ENCODE measurements around the gene FBXW7. TPM values are rescaled to one million over a fixed set of nuclear protein-coding genes. Genes with fewer than 3 reads are reported as not detected.
"Not testable (repeated sequence)": the region's sequence is repeated elsewhere in the genome, so short reads cannot be mapped to it uniquely, and the experiment has no call there.

Gene FBXW7
- total and polyA plus RNA-seq, 2 of the 13 experiments (the other 11 are each of a cell fraction or from before 2014, with no cell fraction given) = 5.0 to 40.9 TPM

DNA sequence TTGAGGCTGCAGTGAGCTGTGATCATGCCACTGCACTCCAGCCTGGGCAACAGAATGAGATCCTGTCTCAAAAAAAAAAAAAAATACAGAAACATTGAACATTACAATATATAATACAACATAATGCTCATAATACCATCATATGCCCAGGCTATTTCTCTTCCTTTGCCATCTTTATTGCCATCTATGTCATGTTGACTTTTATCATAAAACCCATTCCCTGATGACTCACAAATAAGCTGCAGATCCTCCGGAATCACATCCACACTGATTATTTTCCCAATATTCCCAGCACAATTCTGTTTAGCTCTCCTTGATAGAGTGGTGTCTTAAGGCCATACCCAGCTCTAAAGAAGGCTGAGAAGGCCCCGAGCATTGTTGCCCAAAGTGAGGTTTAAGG lies 9.2 kb upstream of the FBXW7 start:
- ATAC-seq (no peak), DNase-seq (ENCODE audit: low spot score) (no peak), FAIRE-seq (no peak)
- H3K9me3 ChIP-seq (ENCODE audit: low read length) = no peaks in the 10 kb centered on the region
- no peaks in the 10 kb centered on the region for H3K4me1 ChIP-seq (ENCODE audit: insufficient read depth, low read length)
- ChIA-PET CTCF (ENCODE audit: low intra/inter-chr PET ratio, low total read pairs) (no interaction called here), POLR2A (no interaction called here)
- H2AFZ ChIP-seq (ENCODE audit: low read length) = no peak overlapping the region
- TF ChIP-seq FOXJ3 (CRISPR knock-in tag; IDR thresholded peaks at IDR 0.05; ENCODE audit: borderline replicate concordance) (no peak), ZNF777 (CRISPR knock-in tag; IDR thresholded peaks at IDR 0.05) (no peak), PHB2 (IDR thresholded peaks at IDR 0.05; ENCODE audit: partially characterized antibody) (no peak), SMAD9 (CRISPR knock-in tag; IDR thresholded peaks at IDR 0.05) (no peak), NBN (conservative IDR thresholded peaks at IDR 0.05) (no peak), ZBTB8A (CRISPR knock-in tag; IDR thresholded peaks at IDR 0.05; ENCODE audit: borderline replicate concordance, low read depth) (no peak), SOX5 (CRISPR knock-in tag; IDR thresholded peaks at IDR 0.05; ENCODE audit: borderline replicate concordance) (no peak), KDM3A (CRISPR knock-in tag; IDR thresholded peaks at IDR 0.05; ENCODE audit: low read depth) (no peak), ZNF891 (CRISPR knock-in tag; IDR thresholded peaks at IDR 0.05) (no peak), SSRP1 (CRISPR knock-in tag; IDR thresholded peaks at IDR 0.05) (no peak)
- TF ChIP-seq, protein P1, sequence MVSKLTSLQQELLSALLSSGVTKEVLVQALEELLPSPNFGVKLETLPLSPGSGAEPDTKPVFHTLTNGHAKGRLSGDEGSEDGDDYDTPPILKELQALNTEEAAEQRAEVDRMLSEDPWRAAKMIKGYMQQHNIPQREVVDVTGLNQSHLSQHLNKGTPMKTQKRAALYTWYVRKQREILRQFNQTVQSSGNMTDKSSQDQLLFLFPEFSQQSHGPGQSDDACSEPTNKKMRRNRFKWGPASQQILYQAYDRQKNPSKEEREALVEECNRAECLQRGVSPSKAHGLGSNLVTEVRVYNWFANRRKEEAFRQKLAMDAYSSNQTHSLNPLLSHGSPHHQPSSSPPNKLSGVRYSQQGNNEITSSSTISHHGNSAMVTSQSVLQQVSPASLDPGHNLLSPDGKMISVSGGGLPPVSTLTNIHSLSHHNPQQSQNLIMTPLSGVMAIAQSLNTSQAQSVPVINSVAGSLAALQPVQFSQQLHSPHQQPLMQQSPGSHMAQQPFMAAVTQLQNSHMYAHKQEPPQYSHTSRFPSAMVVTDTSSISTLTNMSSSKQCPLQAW (CRISPR knock-in tag; IDR thresholded peaks at IDR 0.05) = no peak
- TF ChIP-seq, protein P2, sequence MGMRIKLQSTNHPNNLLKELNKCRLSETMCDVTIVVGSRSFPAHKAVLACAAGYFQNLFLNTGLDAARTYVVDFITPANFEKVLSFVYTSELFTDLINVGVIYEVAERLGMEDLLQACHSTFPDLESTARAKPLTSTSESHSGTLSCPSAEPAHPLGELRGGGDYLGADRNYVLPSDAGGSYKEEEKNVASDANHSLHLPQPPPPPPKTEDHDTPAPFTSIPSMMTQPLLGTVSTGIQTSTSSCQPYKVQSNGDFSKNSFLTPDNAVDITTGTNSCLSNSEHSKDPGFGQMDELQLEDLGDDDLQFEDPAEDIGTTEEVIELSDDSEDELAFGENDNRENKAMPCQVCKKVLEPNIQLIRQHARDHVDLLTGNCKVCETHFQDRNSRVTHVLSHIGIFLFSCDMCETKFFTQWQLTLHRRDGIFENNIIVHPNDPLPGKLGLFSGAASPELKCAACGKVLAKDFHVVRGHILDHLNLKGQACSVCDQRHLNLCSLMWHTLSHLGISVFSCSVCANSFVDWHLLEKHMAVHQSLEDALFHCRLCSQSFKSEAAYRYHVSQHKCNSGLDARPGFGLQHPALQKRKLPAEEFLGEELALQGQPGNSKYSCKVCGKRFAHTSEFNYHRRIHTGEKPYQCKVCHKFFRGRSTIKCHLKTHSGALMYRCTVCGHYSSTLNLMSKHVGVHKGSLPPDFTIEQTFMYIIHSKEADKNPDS (CRISPR knock-in tag; IDR thresholded peaks at IDR 0.05) = no peak
- TF ChIP-seq, protein P3, sequence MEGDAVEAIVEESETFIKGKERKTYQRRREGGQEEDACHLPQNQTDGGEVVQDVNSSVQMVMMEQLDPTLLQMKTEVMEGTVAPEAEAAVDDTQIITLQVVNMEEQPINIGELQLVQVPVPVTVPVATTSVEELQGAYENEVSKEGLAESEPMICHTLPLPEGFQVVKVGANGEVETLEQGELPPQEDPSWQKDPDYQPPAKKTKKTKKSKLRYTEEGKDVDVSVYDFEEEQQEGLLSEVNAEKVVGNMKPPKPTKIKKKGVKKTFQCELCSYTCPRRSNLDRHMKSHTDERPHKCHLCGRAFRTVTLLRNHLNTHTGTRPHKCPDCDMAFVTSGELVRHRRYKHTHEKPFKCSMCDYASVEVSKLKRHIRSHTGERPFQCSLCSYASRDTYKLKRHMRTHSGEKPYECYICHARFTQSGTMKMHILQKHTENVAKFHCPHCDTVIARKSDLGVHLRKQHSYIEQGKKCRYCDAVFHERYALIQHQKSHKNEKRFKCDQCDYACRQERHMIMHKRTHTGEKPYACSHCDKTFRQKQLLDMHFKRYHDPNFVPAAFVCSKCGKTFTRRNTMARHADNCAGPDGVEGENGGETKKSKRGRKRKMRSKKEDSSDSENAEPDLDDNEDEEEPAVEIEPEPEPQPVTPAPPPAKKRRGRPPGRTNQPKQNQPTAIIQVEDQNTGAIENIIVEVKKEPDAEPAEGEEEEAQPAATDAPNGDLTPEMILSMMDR (CRISPR knock-in tag; IDR thresholded peaks at IDR 0.05) = no peak
- no peak overlapping the region for H3K9ac ChIP-seq (ENCODE audit: insufficient read depth, low read depth, low read length)
- in situ Hi-C loops (cut with HindIII; ENCODE audit: extremely low pct_ligation_motif_present, low pct_unique_long_range_greater_than_20kb) (no loop called here), intact Hi-C loops (cut with micrococcal nuclease; ENCODE audit: unreplicated experiment) (no loop called here)
- H3K4me2 ChIP-seq (ENCODE audit: low read depth, low read length) = no peak overlapping the region
- no peaks in the 10 kb centered on the region for H4K20me1 ChIP-seq (ENCODE audit: insufficient read depth, low read length)
- H3K27ac ChIP-seq (ENCODE audit: extremely low read length, insufficient read depth, low read length) = no peak overlapping the region
- no peaks in the 10 kb centered on the region for H3K36me3 ChIP-seq (replicated peaks in 1 of 2; ENCODE audit: control insufficient read depth in 1 of 2, insufficient read depth in 2 of 2, low read length in 2 of 2)
- BruUV-seq (replicated peaks) = no TSS peak
- H3K79me2 ChIP-seq (ENCODE audit: insufficient read depth, low read length) = no peaks in the 10 kb centered on the region
- 54% methylated on average over 2 of the region's 2 CpGs for WGBS (ENCODE audit: low lambda C conversion rate)
- H3K27me3 ChIP-seq (ENCODE audit: control insufficient read depth in 1 of 2, insufficient read depth in 2 of 2, low read length in 2 of 2) = no peaks in the 10 kb centered on the region
- H3K4me3 ChIP-seq (replicated peaks in 1 of 3; ENCODE audit: insufficient read depth in 1 of 3, low read depth in 2 of 3, low read length in 3 of 3) = no peak overlapping the region

- intact Hi-C loops (cut with micrococcal nuclease; ENCODE audit: unreplicated experiment); H3K9ac ChIP-seq (ENCODE audit: insufficient read depth, low read depth, low read length); H3K9me3 ChIP-seq (ENCODE audit: low read length); H3K4me2 ChIP-seq (ENCODE audit: low read depth, low read length); H3K4me3 ChIP-seq (replicated peaks in 1 of 3; ENCODE audit: insufficient read depth in 1 of 3, low read depth in 2 of 3, low read length in 3 of 3); BruUV-seq (replicated peaks); H3K79me2 ChIP-seq (ENCODE audit: insufficient read depth, low read length); H4K20me1 ChIP-seq (ENCODE audit: insufficient read depth, low read length); H3K27ac ChIP-seq (ENCODE audit: extremely low read length, insufficient read depth, low read length); H3K27me3 ChIP-seq (ENCODE audit: control insufficient read depth in 1 of 2, insufficient read depth in 2 of 2, low read length in 2 of 2); FAIRE-seq; H2AFZ ChIP-seq (ENCODE audit: low read length); H3K4me1 ChIP-seq (ENCODE audit: insufficient read depth, low read length); H3K36me3 ChIP-seq (replicated peaks in 1 of 2; ENCODE audit: control insufficient read depth in 1 of 2, insufficient read depth in 2 of 2, low read length in 2 of 2); DNase-seq (ENCODE audit: low spot score); POLR2A ChIA-PET; CTCF ChIA-PET (ENCODE audit: low intra/inter-chr PET ratio, low total read pairs); in situ Hi-C loops (cut with HindIII; ENCODE audit: extremely low pct_ligation_motif_present, low pct_unique_long_range_greater_than_20kb); ATAC-seq: not testable (repeated sequence)
- 87% methylated on average over 8 of the region's 8 CpGs for WGBS (ENCODE audit: low lambda C conversion rate)
Measured at GRCh38 chr4:152544533-152544932, 8.6 kb upstream of the FBXW7 start.

All from HepG2 (cell line).